Endothelial cell of umbilical vein (primary cell): ENCODE results near the gene PTTG1IP2.

Experiments
- CTCF ChIP-seq, 2 donors: IDR thresholded peaks; 1 replicate in 1 of 2; 2 replicates in 1 of 2; pipeline ENCODE4 v1.5.1; 2011; ENCODE audit warnings: low read length in 2 of 2, mild to moderate bottlenecking in 2 of 2, moderate library complexity in 2 of 2, control low read depth in 1 of 2, inconsistent platforms in 1 of 2, low read depth in 1 of 2; ENCODE audit not compliant: insufficient read depth in 1 of 2; ENCODE audit errors: extremely low read depth in 1 of 2
- EZH2 ChIP-seq: IDR thresholded peaks from 2 replicates; pipeline ENCODE4 v1.6.1; 2012; ENCODE audit warnings: borderline replicate concordance, low read depth, mild to moderate bottlenecking, moderate library complexity, low read length, inconsistent platforms; ENCODE audit not compliant: severe bottlenecking
- FOS ChIP-seq: IDR thresholded peaks from 2 replicates; pipeline ENCODE4 v1.6.1; 2011; ENCODE audit warnings: mild to moderate bottlenecking, low read length, moderate library complexity, borderline replicate concordance; ENCODE audit not compliant: insufficient read depth
- JUN ChIP-seq: IDR thresholded peaks from 2 replicates; pipeline ENCODE4 v1.6.1; 2011; ENCODE audit warnings: borderline replicate concordance, low read depth; ENCODE audit not compliant: insufficient read length, insufficient read depth
- MAX ChIP-seq: IDR thresholded peaks from 2 replicates; pipeline ENCODE4 v1.6.1; 2011; ENCODE audit not compliant: insufficient read depth, insufficient read length
- MYC ChIP-seq: IDR thresholded peaks from one replicate; pipeline ENCODE4 v1.6.1; 2011; ENCODE audit warnings: mild to moderate bottlenecking, low read depth, low read length
- POLR2A ChIP-seq: IDR thresholded peaks from 2 replicates; pipeline ENCODE4 v1.6.1; 2012; ENCODE audit warnings: low read depth, mild to moderate bottlenecking, control low read depth, low read length
- POLR2AphosphoS5 ChIP-seq: IDR thresholded peaks from 2 replicates; pipeline ENCODE4 v1.6.1; 2012; ENCODE audit warnings: low read depth, mild to moderate bottlenecking, control low read depth, low read length, moderate library complexity; ENCODE audit not compliant: insufficient read depth

- TF ChIP-seq POLR2A (no peak), EZH2 (no peak), CTCF (IDR thresholded peaks at IDR 0.05; ENCODE audit: extremely low read depth in 1 of 2, insufficient read depth in 1 of 2, low read depth in 1 of 2, low read length in 2 of 2) (no peak), POLR2AphosphoS5 (no peak), FOS (no peak), JUN (no peak), MAX (no peak), MYC (no peak)
Observed at GRCh38 chr7:90511776-90512175, 42.3 kb downstream of the PTTG1IP2 start.
